ENCODE measurements around the gene MYL5.
"Not testable (repeated sequence)": the region's sequence is repeated elsewhere in the genome, so short reads cannot be mapped to it uniquely, and the experiment has no call there.

The MYL5 gene

GRCh38 chr4:637536-638280 is 36.6 kb upstream of the MYL5 start:
- H3K4me3 ChIP-seq (ENCODE audit: low read depth, low read length) = no peak overlapping the region
- DNase-seq (ENCODE audit: low read depth) = no peak
- TF ChIP-seq, protein P1, sequence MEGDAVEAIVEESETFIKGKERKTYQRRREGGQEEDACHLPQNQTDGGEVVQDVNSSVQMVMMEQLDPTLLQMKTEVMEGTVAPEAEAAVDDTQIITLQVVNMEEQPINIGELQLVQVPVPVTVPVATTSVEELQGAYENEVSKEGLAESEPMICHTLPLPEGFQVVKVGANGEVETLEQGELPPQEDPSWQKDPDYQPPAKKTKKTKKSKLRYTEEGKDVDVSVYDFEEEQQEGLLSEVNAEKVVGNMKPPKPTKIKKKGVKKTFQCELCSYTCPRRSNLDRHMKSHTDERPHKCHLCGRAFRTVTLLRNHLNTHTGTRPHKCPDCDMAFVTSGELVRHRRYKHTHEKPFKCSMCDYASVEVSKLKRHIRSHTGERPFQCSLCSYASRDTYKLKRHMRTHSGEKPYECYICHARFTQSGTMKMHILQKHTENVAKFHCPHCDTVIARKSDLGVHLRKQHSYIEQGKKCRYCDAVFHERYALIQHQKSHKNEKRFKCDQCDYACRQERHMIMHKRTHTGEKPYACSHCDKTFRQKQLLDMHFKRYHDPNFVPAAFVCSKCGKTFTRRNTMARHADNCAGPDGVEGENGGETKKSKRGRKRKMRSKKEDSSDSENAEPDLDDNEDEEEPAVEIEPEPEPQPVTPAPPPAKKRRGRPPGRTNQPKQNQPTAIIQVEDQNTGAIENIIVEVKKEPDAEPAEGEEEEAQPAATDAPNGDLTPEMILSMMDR (IDR thresholded peaks at IDR 0.05; ENCODE audit: control insufficient read depth, extremely low read depth, insufficient read depth) = no peak

DNA sequence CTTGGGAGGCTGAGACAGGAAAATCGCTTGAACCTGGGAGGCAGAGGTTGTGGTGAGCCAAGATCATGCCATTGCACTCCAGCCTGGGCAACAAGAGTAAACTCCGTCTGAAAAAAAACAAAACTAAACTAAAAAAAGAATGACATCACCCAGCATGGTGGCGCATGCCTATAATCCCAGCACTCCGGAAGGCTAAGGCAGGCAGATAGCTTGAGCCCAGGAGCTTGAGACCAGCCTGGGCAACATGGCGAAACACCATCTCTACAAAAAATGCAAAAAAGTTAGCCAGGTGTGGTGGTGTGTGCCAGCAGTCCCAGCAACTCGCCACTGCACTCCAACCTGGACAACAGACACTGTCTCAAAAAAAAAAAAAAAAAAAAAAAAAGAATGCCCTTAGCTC is 32.0 kb upstream of the MYL5 start:
- H3K4me3 ChIP-seq (ENCODE audit: low read depth, low read length); DNase-seq (ENCODE audit: low read depth): not testable (repeated sequence)

DNA sequence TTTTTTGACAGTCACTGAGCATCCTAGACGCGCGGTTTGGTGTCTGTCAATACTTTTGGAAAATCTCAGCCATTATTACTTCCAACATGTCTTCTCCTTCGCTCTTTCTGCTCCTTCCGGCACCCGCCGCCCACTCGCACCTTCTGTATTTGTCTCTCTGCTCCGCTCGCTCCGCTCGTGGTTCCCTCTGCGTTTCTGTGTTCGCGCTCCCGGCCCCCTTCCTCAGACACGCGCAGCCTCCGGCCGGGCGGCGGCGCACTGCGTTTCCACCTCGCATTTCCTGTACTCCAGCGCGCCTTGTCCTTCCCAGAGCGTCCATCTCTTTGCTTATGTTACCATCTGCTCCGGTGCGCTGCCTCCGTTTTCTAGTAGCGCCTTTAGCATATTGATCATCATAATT is 27.9 kb upstream of the MYL5 start:
- DNase-seq (ENCODE audit: low read depth) = no peak
- H3K4me3 ChIP-seq (ENCODE audit: low read depth, low read length) = no peak overlapping the region
- TF ChIP-seq, protein P1 (IDR thresholded peaks at IDR 0.05; ENCODE audit: control insufficient read depth, extremely low read depth, insufficient read depth) = no peak

DNA sequence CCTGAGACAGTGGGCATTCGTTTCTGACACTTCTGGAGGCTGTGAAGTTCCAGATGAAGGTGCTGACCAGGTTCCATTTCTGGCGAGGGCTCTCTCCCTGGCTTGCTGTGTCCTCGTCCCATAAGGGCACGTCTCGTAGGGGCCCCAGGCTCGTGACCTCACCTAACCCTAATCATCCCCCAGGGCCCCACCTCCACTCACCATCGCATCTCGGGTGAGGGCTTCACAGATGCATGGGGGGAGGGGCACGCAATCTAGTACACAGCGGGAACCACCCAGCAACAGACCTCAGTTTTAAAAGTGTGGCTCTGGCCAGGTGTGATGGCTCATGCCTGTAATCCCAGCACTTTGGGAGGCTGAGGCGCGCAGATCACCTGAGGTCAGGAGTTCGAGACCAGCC is 26.9 kb upstream of the MYL5 start:
- no peak for DNase-seq (ENCODE audit: low read depth)
- TF ChIP-seq, protein P1 (IDR thresholded peaks at IDR 0.05; ENCODE audit: control insufficient read depth, extremely low read depth, insufficient read depth) = no peak
- H3K4me3 ChIP-seq (ENCODE audit: low read depth, low read length) = no peak overlapping the region

GRCh38 chr4:648579-649292 is 25.6 kb upstream of the MYL5 start:
- DNase-seq (ENCODE audit: low read depth) = no peak

DNA sequence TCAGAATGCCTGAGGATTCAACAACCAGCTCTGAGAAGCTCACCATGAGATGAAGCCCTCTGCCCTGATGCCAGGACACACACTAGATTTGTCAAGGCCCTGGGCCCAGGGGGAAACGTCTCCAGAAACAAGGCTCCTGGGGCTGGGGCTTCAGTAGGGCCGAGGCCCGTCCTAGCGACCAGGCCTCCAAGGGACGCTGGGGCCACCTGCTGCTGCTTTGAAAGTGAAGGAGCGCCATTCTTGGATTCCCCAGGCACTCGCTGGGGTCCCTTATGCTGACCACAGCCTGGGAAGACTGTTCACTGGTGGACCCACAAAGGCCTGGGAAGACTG is 25.1 kb upstream of the MYL5 start:
- H3K4me3 ChIP-seq (ENCODE audit: low read depth, low read length) = no peak overlapping the region
- no peak for DNase-seq (ENCODE audit: low read depth)
- TF ChIP-seq, protein P1 (IDR thresholded peaks at IDR 0.05; ENCODE audit: control insufficient read depth, extremely low read depth, insufficient read depth) = no peak

More at GRCh38 chr4:648579-649292, 25.6 kb upstream of the MYL5 start:
- H3K4me3 ChIP-seq (ENCODE audit: low read depth, low read length) = no peak overlapping the region
- TF ChIP-seq, protein P1 (IDR thresholded peaks at IDR 0.05; ENCODE audit: control insufficient read depth, extremely low read depth, insufficient read depth) = no peak

DNA sequence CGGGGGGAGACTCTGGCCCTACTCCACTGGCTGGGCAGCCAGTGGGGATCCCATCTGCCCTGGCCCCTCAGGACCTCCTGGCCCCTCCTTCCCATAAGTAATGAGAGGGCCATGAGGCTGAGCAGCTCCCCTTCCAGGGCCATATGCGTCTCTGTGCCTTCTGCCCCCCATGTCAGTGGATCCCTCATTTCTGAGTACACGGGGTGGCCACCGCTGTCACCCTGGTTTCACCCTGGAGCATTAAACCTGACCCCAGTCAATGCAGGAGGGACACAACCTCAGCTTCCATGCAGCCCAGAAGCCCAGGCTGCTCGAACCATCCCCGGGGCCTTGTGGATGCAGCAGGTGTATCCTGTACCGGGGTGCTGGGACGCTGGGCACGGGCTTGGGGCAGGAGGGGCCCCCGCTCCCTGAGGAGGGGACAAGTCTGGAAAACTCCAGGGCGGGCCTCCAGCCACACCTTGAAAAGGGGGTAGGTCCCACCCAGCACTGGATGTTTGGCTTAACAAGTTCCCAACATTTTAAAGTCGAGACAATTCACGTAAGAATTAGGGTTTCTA is 24.5 kb upstream of the MYL5 start:
- DNase-seq (ENCODE audit: low read depth) = no peak
- TF ChIP-seq, protein P1 (IDR thresholded peaks at IDR 0.05; ENCODE audit: control insufficient read depth, extremely low read depth, insufficient read depth) = no peak
- H3K4me3 ChIP-seq (ENCODE audit: low read depth, low read length) = no peak overlapping the region

All from LNCaP clone FGC (cell line).